IMR-90 (cell line): ENCODE data around the gene ALDH1A2. TPM values are rescaled to one million over a fixed set of nuclear protein-coding genes. Genes with fewer than 3 reads are reported as not detected.

Experiments
- ATAC-seq: fragments of 200-7000 bp; cut with Tn5 transposase; 2 replicates; pipeline ENCODE4 v1.9.1; 2020; ENCODE audit warnings: low read depth, mild to moderate bottlenecking, moderate library complexity
- BruUV-seq: library from RNA; stranded (reverse); fragments of 400-500 nt; replicated peaks from 2 replicates; lab custom pipeline; 2021; lab: Mats Ljungman, UMichigan
- CTCF ChIA-PET: fragments of 300-600 bp; formaldehyde crosslinking; extraction: SDS; loops from one replicate; lab custom pipeline; 2021; ENCODE audit warnings: antibody characterized with exemption; lab: Yijun Ruan, JAX
- POLR2A ChIA-PET: fragments of 300-600 bp; sonication (Branson Sonifier 250); formaldehyde crosslinking; loops from one replicate; lab custom pipeline; 2022; ENCODE audit warnings: antibody characterized with exemption; ENCODE audit not compliant: unreplicated experiment; lab: Charles Lee
- DNase-seq: peaks from one replicate; pipeline ENCODE4 v3.0.0; 2013
- H2AFZ ChIP-seq: replicated peaks from 2 replicates; pipeline ENCODE3; 2013; ENCODE audit warnings: low read length, mild to moderate bottlenecking; ENCODE audit not compliant: poor library complexity
- H2AK5ac ChIP-seq: 2 replicates; pipeline ENCODE4 v1.6.1; 2013; ENCODE audit warnings: low read depth, low read length, inconsistent platforms
- H2AK9ac ChIP-seq: replicated peaks from 2 replicates; pipeline ENCODE3; 2013; ENCODE audit warnings: mild to moderate bottlenecking, low read depth, low read length, moderate library complexity; ENCODE audit not compliant: poor library complexity
- H2BK120ac ChIP-seq: 2 replicates; pipeline ENCODE4 v1.6.1; 2013; ENCODE audit warnings: low read depth, low read length, inconsistent platforms
- H2BK15ac ChIP-seq: 3 replicates; pipeline ENCODE4 v1.6.1; 2013; ENCODE audit warnings: low read depth, low read length, inconsistent platforms
- H2BK20ac ChIP-seq: 2 replicates; pipeline ENCODE4 v1.6.1; 2013; ENCODE audit warnings: low read depth, mild to moderate bottlenecking, inconsistent platforms, low read length, moderate library complexity
- H2BK5ac ChIP-seq: 2 replicates; pipeline ENCODE4 v1.6.1; 2013; ENCODE audit warnings: mild to moderate bottlenecking, low read depth, low read length, inconsistent platforms; ENCODE audit not compliant: poor library complexity, severe bottlenecking
- H3K14ac ChIP-seq: replicated peaks from 2 replicates; pipeline ENCODE4 v1.6.1; 2013; ENCODE audit warnings: low read depth, low read length, inconsistent platforms
- H3K18ac ChIP-seq: 2 replicates; pipeline ENCODE4 v1.6.1; 2013; ENCODE audit warnings: low read depth, low read length, control low read depth
- H3K23ac ChIP-seq: 2 replicates; pipeline ENCODE4 v1.6.1; 2013; ENCODE audit warnings: low read depth, low read length, inconsistent platforms
- H3K27ac ChIP-seq: 2 replicates; pipeline ENCODE4 v1.5.1; 2013; ENCODE audit warnings: mild to moderate bottlenecking, control low read depth, low read length; ENCODE audit not compliant: insufficient read depth
- H3K27me3 ChIP-seq: 2 replicates; pipeline ENCODE4 v1.6.1; 2013; ENCODE audit warnings: low read length; ENCODE audit not compliant: control insufficient read depth, insufficient read depth
- H3K36me3 ChIP-seq: 2 replicates; pipeline ENCODE4 v1.6.1; 2013; ENCODE audit warnings: low read length, mixed read lengths; ENCODE audit not compliant: control insufficient read depth, insufficient read depth
- H3K4ac ChIP-seq: 2 replicates; pipeline ENCODE4 v1.6.1; 2013; ENCODE audit warnings: low read depth, low read length, inconsistent platforms
- H3K4me1 ChIP-seq: 2 replicates; pipeline ENCODE4 v1.6.1; 2013; ENCODE audit warnings: low read length, mixed read lengths; ENCODE audit not compliant: control insufficient read depth, insufficient read depth
- H3K4me2 ChIP-seq: 2 replicates; pipeline ENCODE4 v1.6.1; 2013; ENCODE audit warnings: low read depth, mild to moderate bottlenecking, control low read depth, low read length, moderate library complexity
- H3K4me3 ChIP-seq: 2 replicates; pipeline ENCODE4 v1.5.1; 2013; ENCODE audit warnings: low read depth, mild to moderate bottlenecking, control low read depth, low read length, moderate library complexity; ENCODE audit not compliant: insufficient read depth
- H3K56ac ChIP-seq: 2 replicates; pipeline ENCODE4 v1.6.1; 2013; ENCODE audit warnings: low read length, inconsistent platforms; ENCODE audit not compliant: insufficient read depth; ENCODE audit errors: extremely low read depth
- H3K79me1 ChIP-seq, 2 experiments: 2 replicates each; pipeline ENCODE4 v1.6.1; 2013; ENCODE audit warnings: low read length in 2 of 2, inconsistent platforms in 1 of 2, low read depth in 1 of 2
- H3K9ac ChIP-seq: 2 replicates; pipeline ENCODE4 v1.6.1; 2013; ENCODE audit warnings: low read depth, low read length, control low read depth
- H3K9me1 ChIP-seq: 2 replicates; pipeline ENCODE4 v1.6.1; 2013; ENCODE audit warnings: low read length, inconsistent platforms; ENCODE audit not compliant: insufficient read depth
- H3K9me3 ChIP-seq: 2 replicates; pipeline ENCODE4 v1.6.1; 2013; ENCODE audit warnings: low read length; ENCODE audit not compliant: control insufficient read depth, insufficient read depth
- H4K20me1 ChIP-seq: 2 replicates; pipeline ENCODE4 v1.6.1; 2013; ENCODE audit warnings: low read length, inconsistent platforms; ENCODE audit not compliant: insufficient read depth
- H4K5ac ChIP-seq: 2 replicates; pipeline ENCODE4 v1.6.1; 2013; ENCODE audit warnings: mild to moderate bottlenecking, low read depth, low read length, control low read depth
- H4K8ac ChIP-seq, 2 experiments: 2 replicates each; pipeline ENCODE4 v1.6.1; 2013; ENCODE audit warnings: low read depth in 2 of 2, low read length in 2 of 2, control low read depth in 1 of 2, inconsistent platforms in 1 of 2
- H4K91ac ChIP-seq: 2 replicates; pipeline ENCODE4 v1.6.1; 2013; ENCODE audit warnings: low read depth, low read length, inconsistent platforms; ENCODE audit not compliant: insufficient read depth
- BHLHE40 ChIP-seq: fragments of 150-350 bp; IDR thresholded peaks from 2 replicates; pipeline ENCODE4 v1.6.1; 2016; ENCODE audit warnings: mild to moderate bottlenecking, low read depth, low read length
- POLR2A ChIP-seq: IDR thresholded peaks from 2 replicates; pipeline ENCODE4 v1.6.1; 2012; ENCODE audit warnings: mild to moderate bottlenecking, low read depth, low read length
- WGBS, 2 experiments: methylation state at CpG; one replicate each; pipeline versions ENCODE4 v1.1.5 to v1.1.7; 2013; ENCODE audit warnings: missing lambda C conversion rate in 2 of 2; ENCODE audit not compliant: insufficient read length in 1 of 2; ENCODE audit errors: extremely low coverage in 2 of 2; 5-methylcytosine and 5-hydroxymethylcytosine counted together
- dilution Hi-C: fragments of 300-500 bp; cut with HindIII; formaldehyde crosslinking; loops from one replicate; pipeline ENCODE4 v1.14.3; 2018; ENCODE audit warnings: low sequenced_read_pairs; ENCODE audit not compliant: unreplicated experiment
- in situ Hi-C: fragments of 300-500 bp; cut with MboI; formaldehyde crosslinking; loops from 3 replicates; pipeline ENCODE4 v1.14.3; 2019; ENCODE audit warnings: low sequenced_read_pairs, inconsistent platforms, mixed read lengths
- intact Hi-C: fragments of 100-400 bp; cut with micrococcal nuclease; formaldehyde crosslinking; loops from 2 replicates; pipeline ENCODE4 v1.10.0; 2022
- polyA plus RNA-seq, 3 experiments: library from polyadenylated mRNA; depleted of rRNA; stranded (reverse); fragments of >200 nt; gene quantifications; 2 replicates each; pipeline ENCODE4 v1.2.3, GENCODE V29; 2012; ENCODE audit warnings: low replicate concordance in 1 of 3
- total RNA-seq: library from RNA; depleted of rRNA; stranded (reverse); fragments of >200 nt; gene quantifications from 2 replicates; pipeline ENCODE4 v1.2.3, GENCODE V29; 2012

The ALDH1A2 gene
- total and polyA plus RNA-seq, 2 of the 4 experiments (the other 2 are of a cell fraction) = not detected

DNA sequence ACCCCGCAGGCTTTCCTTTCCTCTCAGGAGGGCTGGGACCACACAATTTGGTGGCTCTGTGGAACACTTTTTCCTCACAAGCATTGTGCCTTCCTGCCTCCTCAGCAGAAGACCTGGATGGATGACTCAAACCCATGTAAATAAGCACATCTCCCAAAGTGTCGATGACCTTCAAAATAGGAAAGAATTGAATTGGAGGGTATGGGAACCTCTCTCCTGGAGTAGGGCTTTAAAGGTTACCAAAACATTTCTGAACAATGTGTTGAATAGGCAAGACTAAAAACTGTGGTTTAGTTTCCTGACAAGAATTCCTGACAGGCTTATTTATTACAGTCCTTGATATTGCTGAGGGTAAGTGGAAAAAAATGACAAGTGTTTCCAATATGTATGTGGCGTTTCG, 118.2 kb downstream of the ALDH1A2 start:
- Histone ChIP-seq H4K8ac (no peak overlapping the region), H2BK20ac (no peak overlapping the region), H3K9me1 (no peaks in the 10 kb centered on the region), H3K27ac (no peak overlapping the region), H4K91ac (no peak overlapping the region), H3K4ac (no peak overlapping the region), H3K36me3 (no peaks in the 10 kb centered on the region), H3K79me1 (no peaks in the 10 kb centered on the region), H3K27me3 (no peaks in the 10 kb centered on the region; the same call in 1 of the 2 replicates), H3K4me2 (no peak overlapping the region), H2BK15ac (no peak overlapping the region), H2AFZ (no peak overlapping the region), H3K4me3 (no peak overlapping the region), H2BK5ac (no peak overlapping the region), H3K4me1 (no peaks in the 10 kb centered on the region), H3K14ac (no peak overlapping the region), H3K18ac (no peak overlapping the region), H2AK9ac (no peak overlapping the region), H4K20me1 (no peaks in the 10 kb centered on the region), H4K5ac (no peak overlapping the region), H2AK5ac (no peak overlapping the region), H2BK120ac (no peak overlapping the region), H3K9me3 (no peaks in the 10 kb centered on the region), H3K56ac (no peak overlapping the region), H3K9ac (no peak overlapping the region), H3K23ac (no peak overlapping the region)
- in situ Hi-C loops = no loop called here
- TF ChIP-seq POLR2A = no peak
- no peak for TF ChIP-seq BHLHE40
- DNase-seq (no peak), ATAC-seq (no peak)
- dilution Hi-C loops = no loop called here
- intact Hi-C loops = no loop called here
- ChIA-PET POLR2A (no interaction called here), CTCF (no interaction called here)
- no CpG with 5 or more reads among the region's 4 CpGs for WGBS, 2 experiments
- BruUV-seq = no TSS peak
